HepG2 (cell line): ENCODE data around the gene NBPF15. TPM values are rescaled to one million over a fixed set of nuclear protein-coding genes. Genes with fewer than 3 reads are reported as not detected.
"Not testable (repeated sequence)": the region's sequence is repeated elsewhere in the genome, so short reads cannot be mapped to it uniquely, and the experiment has no call there.

Source experiments
- ATAC-seq: fragments of 200-7000 bp; cut with Tn5 transposase; 3 replicates; pipeline ENCODE4 v1.9.1; 2020; ENCODE audit warnings: mild to moderate bottlenecking, moderate library complexity
- Bru-seq: library from RNA; stranded (reverse); fragments of 400-500 nt; gene quantifications from one replicate; lab custom pipeline; 2021; lab: Mats Ljungman, UMichigan
- BruChase-seq, 2 experiments: library from RNA; stranded (reverse); fragments of 400-500 nt; gene quantifications; one replicate each; lab custom pipeline; 2021; lab: Mats Ljungman, UMichigan
- BruUV-seq: library from RNA; stranded (reverse); fragments of 400-500 nt; replicated peaks from 2 replicates; lab custom pipeline; 2021; lab: Mats Ljungman, UMichigan
- CTCF ChIA-PET: fragments of 300-600 bp; formaldehyde crosslinking; extraction: SDS; loops from one replicate; lab custom pipeline; 2021; ENCODE audit warnings: low total read pairs, inconsistent platforms, low intra/inter-chr PET ratio; lab: Yijun Ruan, JAX
- POLR2A ChIA-PET: fragments of 350-600 bp; sonication (Branson Sonifier 250); formaldehyde crosslinking; loops from one replicate; lab custom pipeline; 2020; ENCODE audit warnings: antibody characterized with exemption, inconsistent platforms; lab: Yijun Ruan, JAX
- DNase-seq: peaks from one replicate; pipeline ENCODE4 v3.0.0-alpha.2; 2015; ENCODE audit warnings: low spot score
- FAIRE-seq: peaks from 3 replicates; lab custom pipeline; 2011; peaks lifted over from hg19 to GRCh38; lab: Jason Lieb, UNC
- H2AFZ ChIP-seq: one replicate; pipeline ENCODE4 v1.6.1; 2011; ENCODE audit warnings: low read length, inconsistent platforms
- H3K27ac ChIP-seq: fragments of 300-600 bp; 3 replicates; pipeline ENCODE4 v1.8.0; 2011; ENCODE audit warnings: mixed run types, mild to moderate bottlenecking, mixed read lengths, low read length, inconsistent platforms; ENCODE audit not compliant: insufficient read depth; ENCODE audit errors: extremely low read length
- H3K27me3 ChIP-seq, 2 experiments: fragments of 200-600 bp in 1 of 2; 2 replicates in 1 of 2; 3 replicates in 1 of 2; pipeline versions ENCODE4 v1.6.0 to v1.8.0; 2011; ENCODE audit warnings: low read length in 2 of 2, mild to moderate bottlenecking in 2 of 2, moderate library complexity in 2 of 2, inconsistent platforms in 1 of 2; ENCODE audit not compliant: insufficient read depth in 2 of 2, control insufficient read depth in 1 of 2
- H3K36me3 ChIP-seq, 2 experiments: fragments of 200-600 bp in 1 of 2; replicated peaks in 1 of 2; 2 replicates in 1 of 2; 3 replicates in 1 of 2; pipeline versions ENCODE4 v1.5.1 to v1.8.0; 2011; ENCODE audit warnings: low read length in 2 of 2, inconsistent platforms in 1 of 2; ENCODE audit not compliant: insufficient read depth in 2 of 2, control insufficient read depth in 1 of 2
- H3K4me1 ChIP-seq: 2 replicates; pipeline ENCODE4 v1.5.1; 2012; ENCODE audit warnings: low read length, inconsistent platforms; ENCODE audit not compliant: insufficient read depth
- H3K4me2 ChIP-seq: 2 replicates; pipeline ENCODE4 v1.6.0; 2011; ENCODE audit warnings: low read depth, low read length, inconsistent platforms
- H3K4me3 ChIP-seq, 3 experiments: fragments of 200-600 bp in 1 of 3; sonication (generic), shearing (Covaris generic) in 1 of 3; replicated peaks in 1 of 3; 2 replicates each; pipeline ENCODE4 v1.5.1; 2011 to 2016; ENCODE audit warnings: low read length in 3 of 3, inconsistent platforms in 2 of 3, low read depth in 2 of 3, mild to moderate bottlenecking in 2 of 3, control low read depth in 1 of 3, mixed read lengths in 1 of 3; ENCODE audit not compliant: insufficient read depth in 1 of 3
- H3K79me2 ChIP-seq: one replicate; pipeline ENCODE4 v1.6.1; 2011; ENCODE audit warnings: low read length, inconsistent platforms; ENCODE audit not compliant: insufficient read depth
- H3K9ac ChIP-seq: 2 replicates; pipeline ENCODE4 v1.6.0; 2011; ENCODE audit warnings: mild to moderate bottlenecking, low read depth, low read length, inconsistent platforms; ENCODE audit not compliant: insufficient read depth
- H3K9me3 ChIP-seq: 2 replicates; pipeline ENCODE4 v1.5.1; 2012; ENCODE audit warnings: mild to moderate bottlenecking, low read length
- H4K20me1 ChIP-seq: 2 replicates; pipeline ENCODE4 v1.6.0; 2011; ENCODE audit warnings: inconsistent platforms, mild to moderate bottlenecking, low read length, moderate library complexity; ENCODE audit not compliant: insufficient read depth
- DMAP1 ChIP-seq: IDR thresholded peaks from 2 replicates; pipeline ENCODE4 v1.6.1; 2016
- RBFOX2 ChIP-seq: fragments of 200-400 bp; formaldehyde crosslinking; IDR thresholded peaks from 2 replicates; pipeline ENCODE4 v1.6.1; 2017; ENCODE audit warnings: low read depth, mild to moderate bottlenecking, low read length
- TAF1 ChIP-seq: sonication (generic); formaldehyde crosslinking; IDR thresholded peaks from 2 replicates; pipeline ENCODE4 v1.4.0; 2020; ENCODE audit warnings: missing genetic modification reagents
- THAP11 ChIP-seq: IDR thresholded peaks from 2 replicates; pipeline ENCODE4 v1.6.1; 2016; ENCODE audit warnings: missing biosample characterization, missing genetic modification reagents
- UBTF ChIP-seq: sonication (generic); formaldehyde crosslinking; IDR thresholded peaks from 2 replicates; pipeline ENCODE4 v1.4.0; 2020; ENCODE audit warnings: mild to moderate bottlenecking, missing genetic modification reagents
- ZFY ChIP-seq: sonication (generic); formaldehyde crosslinking; IDR thresholded peaks from 2 replicates; pipeline ENCODE4 v1.4.0; 2020; ENCODE audit warnings: missing genetic modification reagents
- ZNF691 ChIP-seq: sonication (generic); formaldehyde crosslinking; IDR thresholded peaks from 2 replicates; pipeline ENCODE4 v1.4.0; 2020; ENCODE audit warnings: missing genetic modification reagents, low read depth, mild to moderate bottlenecking, borderline replicate concordance
- WGBS: methylation state at CpG from one replicate; pipeline ENCODE4 v1.1.6; 2017; ENCODE audit warnings: low lambda C conversion rate; 5-methylcytosine and 5-hydroxymethylcytosine counted together
- in situ Hi-C: cut with HindIII; loops from 2 replicates; pipeline ENCODE4 v1.10.0; 2017; ENCODE audit warnings: low pct_unique_long_range_greater_than_20kb; ENCODE audit not compliant: extremely low pct_ligation_motif_present
- intact Hi-C: fragments of 100-400 bp; cut with micrococcal nuclease; formaldehyde crosslinking; loops from one replicate; pipeline ENCODE4 v1.10.0; 2022; ENCODE audit not compliant: unreplicated experiment
- long read RNA-seq, 2 experiments: library from RNA in 1 of 2; library from polyadenylated mRNA in 1 of 2; stranded (forward) in 1 of 2; unstranded in 1 of 2; transcript quantifications; one replicate each; pipeline ENCODE4 v2.0.0, GENCODE V29; 2019 to 2022
- polyA minus RNA-seq, 3 experiments: library from RNA; depleted of rRNA, polyadenylated mRNA; stranded (reverse); fragments of >200 nt; gene quantifications; 2 replicates each; pipeline ENCODE4 v1.2.3, GENCODE V29; 2011; ENCODE audit warnings: low replicate concordance in 1 of 3
- polyA plus RNA-seq, 8 experiments: library from polyadenylated mRNA; depleted of rRNA in 3 of 8; stranded (reverse) in 7 of 8; unstranded in 1 of 8; fragments of >200 nt; fragmentation: Illumina TruSeq in 4 of 8; extraction: Trizol in 4 of 8; gene quantifications; 2 replicates each; pipeline versions ENCODE4 v1.2.1 to v1.2.3, GENCODE V29; 2011 to 2016; ENCODE audit warnings: low read depth in 4 of 8, missing spikeins in 1 of 8, mixed read lengths in 1 of 8; ENCODE audit not compliant: insufficient read depth in 1 of 8
- total RNA-seq, 5 experiments: library from RNA; depleted of rRNA; stranded (reverse); fragments of >200 nt; fragmentation: Illumina TruSeq; extraction: Trizol; gene quantifications; 2 replicates each; pipeline ENCODE4 v1.2.3, GENCODE V29; 2016; ENCODE audit warnings: low read depth in 1 of 5
- TF ChIP-seq, protein P1 (sequence below): IDR thresholded peaks from 2 replicates; pipeline ENCODE4 v1.6.1; 2016; ENCODE audit warnings: missing genetic modification reagents, missing compliant biosample characterization
- TF ChIP-seq, protein P2 (sequence below): sonication (generic); formaldehyde crosslinking; IDR thresholded peaks from 2 replicates; pipeline ENCODE4 v1.4.0; 2020; ENCODE audit warnings: missing genetic modification reagents

Gene NBPF15, protein sequence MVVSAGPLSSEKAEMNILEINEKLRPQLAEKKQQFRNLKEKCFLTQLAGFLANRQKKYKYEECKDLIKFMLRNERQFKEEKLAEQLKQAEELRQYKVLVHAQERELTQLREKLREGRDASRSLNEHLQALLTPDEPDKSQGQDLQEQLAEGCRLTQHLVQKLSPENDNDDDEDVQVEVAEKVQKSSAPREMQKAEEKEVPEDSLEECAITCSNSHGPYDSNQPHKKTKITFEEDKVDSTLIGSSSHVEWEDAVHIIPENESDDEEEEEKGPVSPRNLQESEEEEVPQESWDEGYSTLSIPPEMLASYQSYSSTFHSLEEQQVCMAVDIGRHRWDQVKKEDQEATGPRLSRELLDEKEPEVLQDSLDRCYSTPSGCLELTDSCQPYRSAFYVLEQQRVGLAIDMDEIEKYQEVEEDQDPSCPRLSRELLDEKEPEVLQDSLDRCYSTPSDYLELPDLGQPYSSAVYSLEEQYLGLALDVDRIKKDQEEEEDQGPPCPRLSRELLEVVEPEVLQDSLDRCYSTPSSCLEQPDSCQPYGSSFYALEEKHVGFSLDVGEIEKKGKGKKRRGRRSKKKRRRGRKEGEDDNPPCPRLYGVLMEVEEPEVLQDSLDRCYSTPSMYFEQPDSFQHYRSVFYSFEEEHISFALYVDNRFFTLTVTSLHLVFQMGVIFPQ
- total RNA-seq (2016; rRNA removed; fragmentation: Illumina TruSeq; extraction: Trizol) (13.4 and 15.5 TPM in 2 replicates), polyA plus RNA-seq (2011; rRNA removed) (21.2 and 28.9 TPM in 2 replicates), polyA minus RNA-seq (2011; rRNA and poly(A)+ RNA removed; ENCODE audit: low replicate concordance) (33.3 and 76.0 TPM in 2 replicates), Bru-seq, nascent RNA (percentile 56 among the genes with signal in this experiment), BruChase-seq, experiment 1, labeled RNA remaining after a 6-hour chase (percentile 63 among the genes with signal in this experiment), BruChase-seq, experiment 2, labeled RNA remaining after a 2-hour chase (percentile 61 among the genes with signal in this experiment)
- total RNA-seq (2016; cell fraction: cytosol; rRNA removed; fragmentation: Illumina TruSeq; extraction: Trizol; ENCODE audit: low read depth) = 8.0 and 9.8 TPM in 2 replicates
- 12.3 and 15.5 TPM in 2 replicates for total RNA-seq (2016; cell fraction: insoluble cytoplasmic fraction; rRNA removed; fragmentation: Illumina TruSeq; extraction: Trizol)
- total RNA-seq (2016; cell fraction: membrane; rRNA removed; fragmentation: Illumina TruSeq; extraction: Trizol) = 11.1 and 12.9 TPM in 2 replicates
- total RNA-seq (2016; cell fraction: nucleus; rRNA removed; fragmentation: Illumina TruSeq; extraction: Trizol) = 17.5 and 20.2 TPM in 2 replicates
- polyA plus RNA-seq (2011; cell fraction: cytosol; rRNA removed) = 10.1 and 11.5 TPM in 2 replicates
- polyA plus RNA-seq (2011; cell fraction: nucleus; rRNA removed) = 51.2 and 54.7 TPM in 2 replicates
- polyA plus RNA-seq (2012) = 11.3 and 13.7 TPM in 2 replicates
- polyA plus RNA-seq (2016; cell fraction: cytosol; fragmentation: Illumina TruSeq; extraction: Trizol; ENCODE audit: low read depth) = 1.7 and 1.8 TPM in 2 replicates
- polyA plus RNA-seq (2016; cell fraction: insoluble cytoplasmic fraction; fragmentation: Illumina TruSeq; extraction: Trizol; ENCODE audit: low read depth) = 9.2 and 9.9 TPM in 2 replicates
- 4.9 and 6.3 TPM in 2 replicates for polyA plus RNA-seq (2016; cell fraction: membrane; fragmentation: Illumina TruSeq; extraction: Trizol; ENCODE audit: low read depth)
- 34.3 and 40.3 TPM in 2 replicates for polyA plus RNA-seq (2016; cell fraction: nucleus; fragmentation: Illumina TruSeq; extraction: Trizol; ENCODE audit: insufficient read depth, low read depth)
- polyA minus RNA-seq (2011; cell fraction: cytosol; rRNA and poly(A)+ RNA removed) = 12.1 TPM in 2 replicates
- polyA minus RNA-seq (2011; cell fraction: nucleus; rRNA and poly(A)+ RNA removed) = 29.1 and 49.4 TPM in 2 replicates
- long read RNA-seq, experiment 1, partial matches to known transcripts = 2 of 5 reads
- long read RNA-seq, experiment 1, other reads (novel, unspliced or antisense) = 3 of 5 reads
- long read RNA-seq, experiment 2, partial matches to known transcripts = 1 of 9 reads
- long read RNA-seq, experiment 2, other reads (novel, unspliced or antisense) = 8 of 9 reads

GRCh38 chr1:144461136-144461759 lies at the start of gene NBPF15:
TSS of gene NBPF15 (minus strand) at chr1:144461669. CDS start at chr1:144440003, 21,666 bp downstream.
- POLR2A ChIA-PET, H3K4me1 ChIP-seq, FAIRE-seq, H3K79me2 ChIP-seq, H3K27ac ChIP-seq, CTCF ChIA-PET, H2AFZ ChIP-seq, H4K20me1 ChIP-seq, intact Hi-C loops, H3K36me3 ChIP-seq, H3K27me3 ChIP-seq, H3K9me3 ChIP-seq, in situ Hi-C loops: not testable (repeated sequence)
- BruUV-seq = TSS peak; percentile 43
- WGBS = no CpG with 5 or more reads among the region's 71 CpGs
- ATAC-seq (peak; percentile 99), DNase-seq (peak; percentile 15)
- Histone ChIP-seq H3K9ac (0 out of 2 replicates have a peak within 1 kb of the TSS, but pooled peaks have one; percentile 22), H3K4me2 (peak within 1 kb of the TSS; percentile 32), H3K4me3 (peak within 1 kb of the TSS; percentile 42 to 68 (median 67); a peak in 5 of 6 replicates)
- TF ChIP-seq DMAP1 (CRISPR knock-in tag) = 0 out of 2 replicates have a peak, but pooled peaks have one; percentile 27
- TF ChIP-seq UBTF = peak; percentile 56; the same call in 1 of the 2 replicates
- peak; percentile 39; the same call in 1 of the 2 replicates for TF ChIP-seq RBFOX2
- TF ChIP-seq, protein P1, sequence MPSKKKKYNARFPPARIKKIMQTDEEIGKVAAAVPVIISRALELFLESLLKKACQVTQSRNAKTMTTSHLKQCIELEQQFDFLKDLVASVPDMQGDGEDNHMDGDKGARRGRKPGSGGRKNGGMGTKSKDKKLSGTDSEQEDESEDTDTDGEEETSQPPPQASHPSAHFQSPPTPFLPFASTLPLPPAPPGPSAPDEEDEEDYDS (CRISPR knock-in tag) = peak; percentile 55
- TF ChIP-seq ZFY (CRISPR knock-in tag) = peak; percentile 51
- peak; percentile 40; the same call in 1 of the 2 replicates for TF ChIP-seq TAF1 (CRISPR knock-in tag)
- 0 out of 2 replicates have a peak, but pooled peaks have one; percentile 16 for TF ChIP-seq ZNF691
- TF ChIP-seq, protein P2, sequence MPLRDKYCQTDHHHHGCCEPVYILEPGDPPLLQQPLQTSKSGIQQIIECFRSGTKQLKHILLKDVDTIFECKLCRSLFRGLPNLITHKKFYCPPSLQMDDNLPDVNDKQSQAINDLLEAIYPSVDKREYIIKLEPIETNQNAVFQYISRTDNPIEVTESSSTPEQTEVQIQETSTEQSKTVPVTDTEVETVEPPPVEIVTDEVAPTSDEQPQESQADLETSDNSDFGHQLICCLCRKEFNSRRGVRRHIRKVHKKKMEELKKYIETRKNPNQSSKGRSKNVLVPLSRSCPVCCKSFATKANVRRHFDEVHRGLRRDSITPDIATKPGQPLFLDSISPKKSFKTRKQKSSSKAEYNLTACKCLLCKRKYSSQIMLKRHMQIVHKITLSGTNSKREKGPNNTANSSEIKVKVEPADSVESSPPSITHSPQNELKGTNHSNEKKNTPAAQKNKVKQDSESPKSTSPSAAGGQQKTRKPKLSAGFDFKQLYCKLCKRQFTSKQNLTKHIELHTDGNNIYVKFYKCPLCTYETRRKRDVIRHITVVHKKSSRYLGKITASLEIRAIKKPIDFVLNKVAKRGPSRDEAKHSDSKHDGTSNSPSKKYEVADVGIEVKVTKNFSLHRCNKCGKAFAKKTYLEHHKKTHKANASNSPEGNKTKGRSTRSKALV (CRISPR knock-in tag) = peak; percentile 61
- peak; percentile 22; the same call in 1 of the 2 replicates for TF ChIP-seq THAP11 (CRISPR knock-in tag)
